Adrenal gland (tissue), 12 donors: ENCODE results near the gene ACTC1. TPM values are rescaled to one million over a fixed set of nuclear protein-coding genes. Genes with fewer than 3 reads are reported as not detected.

Experiments used
- DNase-seq, 7 donors: peaks; one replicate each; pipeline ENCODE4 v3.0.0-alpha.2; 2019 to 2020
- H3K27ac ChIP-seq, 5 donors: fragments of 200-600 bp; sonication (generic) in 4 of 5; 1 replicate in 3 of 5; 2 replicates in 2 of 5; pipeline versions ENCODE4 v1.5.1 to v1.8.0; 2016 to 2020; ENCODE audit warnings: mild to moderate bottlenecking in 1 of 5
- H3K27me3 ChIP-seq: fragments of 200-600 bp; 2 replicates; pipeline ENCODE4 v1.8.0; 2021
- H3K36me3 ChIP-seq, 2 donors: fragments of 200-600 bp; replicated peaks in 1 of 2; 1 replicate in 1 of 2; 2 replicates in 1 of 2; pipeline versions ENCODE4 v1.5.1 to v1.8.0; 2018 to 2022
- H3K4me1 ChIP-seq, 2 donors: fragments of 200-600 bp; replicated peaks in 1 of 2; 1 replicate in 1 of 2; 2 replicates in 1 of 2; pipeline versions ENCODE4 v1.5.1 to v1.8.0; 2018 to 2021
- H3K4me3 ChIP-seq, 4 donors: fragments of 200-600 bp; sonication (generic) in 3 of 4; one replicate each; pipeline ENCODE4 v1.5.1; 2016 to 2018
- H3K9me3 ChIP-seq, 3 donors: fragments of 200-600 bp; sonication (generic) in 1 of 3; replicated peaks in 1 of 3; 1 replicate in 2 of 3; 2 replicates in 1 of 3; pipeline versions ENCODE4 v1.5.1 to v1.8.0; 2016 to 2021
- CTCF ChIP-seq, 6 experiments: fragments of 450-650 bp in 4 of 6; fragments of 200-600 bp in 2 of 6; sonication (generic) in 1 of 6; IDR thresholded peaks; 1 replicate in 5 of 6; 2 replicates in 1 of 6; pipeline versions ENCODE4 v1.5.1 to v1.8.0; 2016 to 2021; ENCODE audit warnings: antibody characterized with exemption in 6 of 6, mild to moderate bottlenecking in 2 of 6, moderate library complexity in 1 of 6
- POLR2A ChIP-seq, 2 donors: fragments of 450-650 bp; IDR thresholded peaks; one replicate each; pipeline ENCODE4 v1.6.1; 2017; ENCODE audit warnings: antibody characterized with exemption in 2 of 2, mild to moderate bottlenecking in 2 of 2, moderate library complexity in 1 of 2
- WGBS, 4 donors: extraction: QIAGEN DNeasy Blood & Tissue Kit in 2 of 4; methylation state at CpG; one replicate each; pipeline versions ENCODE4 v1.1.5 to v1.1.7; 2013 to 2017; 5-methylcytosine and 5-hydroxymethylcytosine counted together
- intact Hi-C, 2 donors: fragments of 100-400 bp; cut with DNase I; formaldehyde crosslinking; loops; one replicate each; pipeline versions ENCODE4 v1.14.1 to v1.15.0; 2022 to 2023
- polyA plus RNA-seq, 3 donors: library from polyadenylated mRNA; stranded (reverse); fragments of 200-250 nt in 2 of 3; fragments of 350-450 nt in 1 of 3; fragmentation: Illumina TruSeq in 1 of 3; extraction: RNeasy Lipid Tissue Mini Kit (QIAGEN cat#74804) in 1 of 3; gene quantifications; one replicate each; pipeline ENCODE4 v1.2.3, GENCODE V29; 2013 to 2014
- total RNA-seq, 9 donors: library from RNA; depleted of rRNA in 4 of 9; stranded (reverse); fragments of >200 nt in 4 of 9; fragments of 120-200 nt in 1 of 9; fragmentation: NEBNext Ultra II Directional in 1 of 9; extraction: Animal tissue kit (Norgen Biotek cat#: 25700) in 1 of 9; gene quantifications; one replicate each; pipeline versions ENCODE4 v1.1.0 to v1.2.4, GENCODE V29; 2013 to 2023
- donor health status: healthy with polysubstance abuse.
- donor health status: Bipolar disorder and iron deficiency.
- donor health status: DM: yes; HTN: yes; CAD: no.
- donor health status: DM: no; HTN: no; CAD: no.
- donor health status: DM: no; HTN: no; CAD: no.
- donor health status: DM: yes; HTN: yes; CAD: no.

Gene ACTC1
- total and polyA plus RNA-seq, 12 donors, result 0.11 to 7.3 (median 0.69) TPM; not detected in 3

GRCh38 chr15:34791701-34792100 lies 3.6 kb downstream of the ACTC1 start:
- H3K27ac ChIP-seq, result no peak overlapping the region
- no peak for DNase-seq
- WGBS, 4 donors, result 66 to 75% (median 69%) methylated on average over 3 of the region's 3 CpGs

GRCh38 chr15:34790121-34790520 lies 5.2 kb downstream of the ACTC1 start:
- Histone ChIP-seq H3K27me3 (peaks cover 9% of the 10 kb centered on the region), H3K4me3 (no peak overlapping the region), H3K4me1 (peaks cover 0 to 2% of the 10 kb centered on the region in 2 donors), H3K36me3 (no peaks in the 10 kb centered on the region), H3K9me3 (no peaks in the 10 kb centered on the region), H3K27ac (no peak overlapping the region)
- DNase-seq, result no peak
- intact Hi-C loops, result no loop called here
- TF ChIP-seq CTCF (IDR thresholded peaks at IDR 0.05) (no peak), POLR2A (IDR thresholded peaks at IDR 0.05) (no peak)
- WGBS, 4 donors, result 62 to 71% (median 68%) methylated on average over 6 of the region's 6 CpGs

More at GRCh38 chr15:34791701-34792100, 3.6 kb downstream of the ACTC1 start:
- intact Hi-C loops, result no loop called here
- H3K36me3 ChIP-seq, result no peaks in the 10 kb centered on the region
- TF ChIP-seq CTCF (IDR thresholded peaks at IDR 0.05) (no peak), POLR2A (IDR thresholded peaks at IDR 0.05) (no peak)
- no peak overlapping the region for H3K4me3 ChIP-seq
- peaks cover 0 to 10% of the 10 kb centered on the region in 2 donors for H3K4me1 ChIP-seq
- H3K9me3 ChIP-seq, result no peaks in the 10 kb centered on the region
- peaks cover 13% of the 10 kb centered on the region for H3K27me3 ChIP-seq

- Histone ChIP-seq H3K27ac (no peak overlapping the region), H3K4me1 (no peaks in the 10 kb centered on the region), H3K9me3 (no peaks in the 10 kb centered on the region), H3K27me3 (peaks cover 6% of the 10 kb centered on the region), H3K4me3 (no peak overlapping the region), H3K36me3 (no peaks in the 10 kb centered on the region)
- DNase-seq, result no peak
- intact Hi-C loops, result no loop called here
- 64 to 86% (median 69%) methylated on average over 7 of the region's 7 CpGs for WGBS, 4 donors
- TF ChIP-seq CTCF (IDR thresholded peaks at IDR 0.05), result no peak
- no peak for TF ChIP-seq POLR2A (IDR thresholded peaks at IDR 0.05)
These were observed 6.0 kb downstream of the ACTC1 start for GRCh38 chr15:34789326-34789725.

- peaks cover 5% of the 10 kb centered on the region for H3K27me3 ChIP-seq
- H3K27ac ChIP-seq, result no peak overlapping the region
- WGBS, 4 donors, result 47 to 73% (median 72%) methylated on average over 2 of the region's 2 CpGs
- H3K36me3 ChIP-seq, result no peaks in the 10 kb centered on the region
- no peaks in the 10 kb centered on the region for H3K9me3 ChIP-seq
- no peak overlapping the region for H3K4me3 ChIP-seq
- intact Hi-C loops, result no loop called here
- TF ChIP-seq POLR2A (IDR thresholded peaks at IDR 0.05) (no peak), CTCF (IDR thresholded peaks at IDR 0.05) (no peak)
- DNase-seq, result no peak
- H3K4me1 ChIP-seq, result no peaks in the 10 kb centered on the region
These were observed 9.1 kb downstream of the ACTC1 start for GRCh38 chr15:34786206-34786605.
